H1 (cell line): Measurements from ENCODE around the gene TSPAN3. TPM values are rescaled to one million over a fixed set of nuclear protein-coding genes. Genes with fewer than 3 reads are reported as not detected.
A peak's percentile ranks its signal among the peaks of the same experiment; 100 is the strongest.

ENCODE experiments used
- CTCF ChIA-PET: fragments of 300-600 bp; sonication (Branson Sonifier 250); formaldehyde crosslinking; loops from one replicate; lab custom pipeline; 2021; ENCODE audit not compliant: partially characterized antibody; lab: Charles Lee
- POLR2A ChIA-PET: fragments of 300-600 bp; sonication (Branson Sonifier 250); formaldehyde crosslinking; loops from one replicate; lab custom pipeline; 2021; ENCODE audit warnings: inconsistent platforms; ENCODE audit not compliant: partially characterized antibody; lab: Charles Lee
- DNase-seq, 2 experiments: peaks; one replicate each; pipeline versions ENCODE4 v3.0.0 to v3.0.0-alpha.2; 2010 to 2022; ENCODE audit warnings: low spot score in 2 of 2, low read depth in 1 of 2, mixed read lengths in 1 of 2
- FAIRE-seq: peaks from 2 replicates; lab custom pipeline; 2011; peaks lifted over from hg19 to GRCh38; lab: Jason Lieb, UNC
- H2AFZ ChIP-seq: 2 replicates; pipeline ENCODE4 v1.8.1; 2012; ENCODE audit warnings: low read length, inconsistent platforms
- H2AK5ac ChIP-seq: 2 replicates; pipeline ENCODE4 v1.6.1; 2013; ENCODE audit warnings: low read depth, low read length
- H2BK120ac ChIP-seq: replicated peaks from 2 replicates; pipeline ENCODE3; 2013; ENCODE audit warnings: low read depth, low read length, inconsistent platforms
- H2BK12ac ChIP-seq: 2 replicates; pipeline ENCODE4 v1.6.1; 2013; ENCODE audit warnings: low read depth, low read length
- H2BK15ac ChIP-seq: 2 replicates; pipeline ENCODE4 v1.6.1; 2013; ENCODE audit warnings: low read length
- H2BK20ac ChIP-seq: 2 replicates; pipeline ENCODE4 v1.6.1; 2013; ENCODE audit warnings: low read length
- H2BK5ac ChIP-seq: 2 replicates; pipeline ENCODE4 v1.6.1; 2013; ENCODE audit warnings: low read depth, low read length
- H3K14ac ChIP-seq: 2 replicates; pipeline ENCODE4 v1.6.1; 2013; ENCODE audit warnings: inconsistent platforms; ENCODE audit not compliant: insufficient read length
- H3K18ac ChIP-seq: 2 replicates; pipeline ENCODE4 v1.6.1; 2013; ENCODE audit warnings: low read length; ENCODE audit errors: extremely low read depth
- H3K23ac ChIP-seq: 2 replicates; pipeline ENCODE4 v1.6.1; 2013; ENCODE audit warnings: inconsistent platforms; ENCODE audit not compliant: insufficient read length
- H3K23me2 ChIP-seq: 2 replicates; pipeline ENCODE4 v1.6.1; 2013; ENCODE audit warnings: low read depth, low read length
- H3K27ac ChIP-seq: 2 replicates; pipeline ENCODE4 v1.6.1; 2011; ENCODE audit warnings: low read depth, low read length, inconsistent platforms
- H3K27me3 ChIP-seq, 4 experiments: replicated peaks in 1 of 4; 1 replicate in 1 of 4; 2 replicates in 3 of 4; pipeline versions ENCODE4 v1.6.1 to v1.8.1; 2011 to 2013; ENCODE audit warnings: low read length in 3 of 4, mild to moderate bottlenecking in 3 of 4, inconsistent platforms in 2 of 4, mixed read lengths in 2 of 4, moderate library complexity in 1 of 4; ENCODE audit not compliant: control insufficient read depth in 3 of 4, insufficient read depth in 3 of 4; ENCODE audit errors: extremely low read depth in 1 of 4
- H3K36me3 ChIP-seq, 4 experiments: 2 replicates each; pipeline versions ENCODE4 v1.6.1 to v1.8.1; 2011 to 2013; ENCODE audit warnings: mild to moderate bottlenecking in 4 of 4, low read length in 3 of 4, moderate library complexity in 2 of 4, control low read depth in 1 of 4, inconsistent platforms in 1 of 4; ENCODE audit not compliant: insufficient read depth in 4 of 4, control insufficient read depth in 2 of 4
- H3K4ac ChIP-seq: replicated peaks from 2 replicates; pipeline ENCODE3; 2013; ENCODE audit warnings: low read length, low read depth, mixed read lengths, inconsistent platforms; ENCODE audit not compliant: insufficient read length
- H3K4me1 ChIP-seq, 4 experiments: replicated peaks in 1 of 4; 1 replicate in 1 of 4; 2 replicates in 3 of 4; pipeline versions ENCODE4 v1.6.1 to v1.8.1; 2011 to 2013; ENCODE audit warnings: low read length in 3 of 4, inconsistent platforms in 2 of 4, mixed read lengths in 1 of 4; ENCODE audit not compliant: insufficient read depth in 4 of 4, control insufficient read depth in 3 of 4
- H3K4me2 ChIP-seq, 2 experiments: 2 replicates each; pipeline versions ENCODE4 v1.6.1 to v1.8.1; 2011 to 2013; ENCODE audit warnings: low read depth in 2 of 2, low read length in 2 of 2, control low read depth in 1 of 2, inconsistent platforms in 1 of 2, mild to moderate bottlenecking in 1 of 2; ENCODE audit not compliant: insufficient read depth in 1 of 2
- H3K4me3 ChIP-seq, 4 experiments: fragments of 200-600, 300-600 bp in 1 of 4; sonication (generic), shearing (Covaris generic), sonication (Bioruptor Twin) in 1 of 4; 2 replicates each; pipeline versions ENCODE4 v1.5.1 to v1.8.1; 2011 to 2016; ENCODE audit warnings: low read length in 4 of 4, low read depth in 3 of 4, control low read depth in 2 of 4, inconsistent platforms in 2 of 4, mild to moderate bottlenecking in 2 of 4, mixed read lengths in 1 of 4, moderate library complexity in 1 of 4; ENCODE audit not compliant: insufficient read depth in 2 of 4; ENCODE audit errors: extremely low read depth in 1 of 4
- H3K56ac ChIP-seq: replicated peaks from 2 replicates; pipeline ENCODE3; 2013; ENCODE audit warnings: low read depth, mild to moderate bottlenecking, mixed read lengths, low read length, inconsistent platforms; ENCODE audit not compliant: insufficient read length
- H3K79me1 ChIP-seq: 2 replicates; pipeline ENCODE4 v1.6.1; 2013; ENCODE audit warnings: low read depth, low read length, control low read depth
- H3K79me2 ChIP-seq, 2 experiments: 2 replicates each; pipeline versions ENCODE4 v1.6.1 to v1.8.1; 2012 to 2013; ENCODE audit warnings: low read length in 2 of 2, mild to moderate bottlenecking in 2 of 2, inconsistent platforms in 1 of 2; ENCODE audit not compliant: insufficient read depth in 2 of 2, control insufficient read depth in 1 of 2
- H3K9ac ChIP-seq, 4 experiments: replicated peaks in 1 of 4; 1 replicate in 1 of 4; 2 replicates in 3 of 4; pipeline versions ENCODE4 v1.6.1 to v1.8.1; 2011 to 2013; ENCODE audit warnings: low read depth in 3 of 4, low read length in 3 of 4, control low read depth in 2 of 4, mild to moderate bottlenecking in 2 of 4, moderate library complexity in 2 of 4, inconsistent platforms in 1 of 4; ENCODE audit errors: extremely low read depth in 1 of 4
- H3K9me3 ChIP-seq, 2 experiments: 2 replicates each; pipeline versions ENCODE4 v1.6.1 to v1.8.1; 2012 to 2013; ENCODE audit warnings: mild to moderate bottlenecking in 2 of 2, moderate library complexity in 2 of 2, control low read depth in 1 of 2, inconsistent platforms in 1 of 2, low read depth in 1 of 2, low read length in 1 of 2, mixed read lengths in 1 of 2; ENCODE audit not compliant: insufficient read depth in 2 of 2
- H4K20me1 ChIP-seq, 2 experiments: replicated peaks in 1 of 2; 2 replicates each; pipeline versions ENCODE3 to v1.8.1; 2011 to 2013; ENCODE audit warnings: inconsistent platforms in 2 of 2, low read length in 2 of 2, mild to moderate bottlenecking in 1 of 2; ENCODE audit not compliant: insufficient read depth in 2 of 2, control insufficient read depth in 1 of 2
- H4K5ac ChIP-seq: 2 replicates; pipeline ENCODE4 v1.6.1; 2013; ENCODE audit warnings: low read length, low read depth, mixed read lengths, inconsistent platforms; ENCODE audit not compliant: insufficient read length
- H4K8ac ChIP-seq: 2 replicates; pipeline ENCODE4 v1.8.0; 2013; ENCODE audit warnings: mild to moderate bottlenecking, moderate library complexity, low read length, inconsistent platforms; ENCODE audit not compliant: insufficient read depth; ENCODE audit errors: extremely low read depth
- H4K91ac ChIP-seq: replicated peaks from 2 replicates; pipeline ENCODE3; 2013; ENCODE audit warnings: low read length, mixed read lengths, inconsistent platforms; ENCODE audit not compliant: insufficient read length
- ATF3 ChIP-seq: IDR thresholded peaks from 2 replicates; pipeline ENCODE4 v1.6.1; 2011; ENCODE audit warnings: low read depth, mild to moderate bottlenecking, low read length; ENCODE audit not compliant: insufficient read depth
- CHD2 ChIP-seq: IDR thresholded peaks from 2 replicates; pipeline ENCODE4 v1.6.1; 2012; ENCODE audit warnings: low read length, improper control_type of control experiment
- CREB1 ChIP-seq: IDR thresholded peaks from 2 replicates; pipeline ENCODE4 v1.6.1; 2012; ENCODE audit warnings: inconsistent platforms
- EGR1 ChIP-seq: IDR thresholded peaks from 2 replicates; pipeline ENCODE4 v1.6.1; 2011; ENCODE audit warnings: low read depth, low read length, borderline replicate concordance
- HDAC6 ChIP-seq: IDR thresholded peaks from one replicate; pipeline ENCODE4 v1.7.1; 2012; ENCODE audit warnings: low read depth, mild to moderate bottlenecking, inconsistent platforms, low read length, moderate library complexity
- KDM4A ChIP-seq: IDR thresholded peaks from one replicate; pipeline ENCODE4 v1.7.1; 2012; ENCODE audit warnings: low read depth, mild to moderate bottlenecking, moderate library complexity, low read length, inconsistent platforms; ENCODE audit not compliant: severe bottlenecking
- KDM5A ChIP-seq: fragments of 200-600 bp; IDR thresholded peaks from 2 replicates; pipeline ENCODE4 v1.7.1; 2012; ENCODE audit warnings: mild to moderate bottlenecking, low read length, inconsistent platforms, mixed read lengths
- RAD21 ChIP-seq, 2 experiments: IDR thresholded peaks in 1 of 2; conservative IDR thresholded peaks in 1 of 2; 2 replicates each; pipeline ENCODE4 v1.6.1; 2011; ENCODE audit warnings: low read depth in 2 of 2, low read length in 2 of 2, improper control_type of control experiment in 1 of 2, inconsistent platforms in 1 of 2, mild to moderate bottlenecking in 1 of 2, moderate library complexity in 1 of 2
- SAP30 ChIP-seq: fragments of 300-600 bp; sonication (generic); IDR thresholded peaks from 2 replicates; pipeline ENCODE4 v1.7.1; 2012; ENCODE audit warnings: low read length, moderate library complexity, mild to moderate bottlenecking, inconsistent platforms; ENCODE audit not compliant: insufficient read depth, insufficient replicate concordance
- SP1 ChIP-seq: IDR thresholded peaks from 2 replicates; pipeline ENCODE4 v1.6.1; 2011; ENCODE audit warnings: low read depth, low read length
- SP2 ChIP-seq: IDR thresholded peaks from 2 replicates; pipeline ENCODE4 v1.6.1; 2012; ENCODE audit warnings: mild to moderate bottlenecking, low read length, inconsistent platforms
- TAF7 ChIP-seq: optimal IDR thresholded peaks from 2 replicates; pipeline ENCODE3; 2011; ENCODE audit warnings: low read depth, mild to moderate bottlenecking, inconsistent platforms, low read length, moderate library complexity, borderline replicate concordance
- WGBS, 2 experiments: shearing (Covaris generic) in 1 of 2; methylation state at CpG; one replicate each; pipeline versions ENCODE4 v1.1.6 to v1.1.7; 2013 to 2015; ENCODE audit warnings: low lambda C conversion rate in 2 of 2, mixed read lengths in 2 of 2, inconsistent platforms in 1 of 2, low coverage in 1 of 2, missing lambda C conversion rate in 1 of 2; ENCODE audit not compliant: insufficient replicate concordance in 2 of 2, insufficient coverage in 1 of 2, insufficient read length in 1 of 2; ENCODE audit errors: extremely low coverage in 1 of 2, missing lambda C conversion rate in 1 of 2; 5-methylcytosine and 5-hydroxymethylcytosine counted together
- polyA plus RNA-seq, 7 experiments: library from polyadenylated mRNA; depleted of rRNA in 3 of 7; stranded (reverse) in 5 of 7; unstranded in 2 of 7; fragments of >200 nt in 5 of 7; fragments of 200-250 nt in 2 of 7; gene quantifications; 1 replicate in 5 of 7; 2 replicates in 1 of 7; 4 replicates in 1 of 7; pipeline versions ENCODE4 v1.2.1 to v1.2.3, GENCODE V29; 2011 to 2013; ENCODE audit warnings: missing spikeins in 2 of 7, mixed read lengths in 2 of 7
- total RNA-seq: library from RNA; stranded (reverse); fragmentation: NEBNext Ultra II Directional; extraction: Animal tissue kit (Norgen Biotek cat#: 25700); gene quantifications from 2 replicates; pipeline ENCODE4 v1.2.1, GENCODE V29; 2021

Gene TSPAN3
- total and polyA plus RNA-seq, 2 of the 8 experiments (the other 6 are each of a cell fraction or from before 2014, with no cell fraction given): 107 to 238 TPM

DNA sequence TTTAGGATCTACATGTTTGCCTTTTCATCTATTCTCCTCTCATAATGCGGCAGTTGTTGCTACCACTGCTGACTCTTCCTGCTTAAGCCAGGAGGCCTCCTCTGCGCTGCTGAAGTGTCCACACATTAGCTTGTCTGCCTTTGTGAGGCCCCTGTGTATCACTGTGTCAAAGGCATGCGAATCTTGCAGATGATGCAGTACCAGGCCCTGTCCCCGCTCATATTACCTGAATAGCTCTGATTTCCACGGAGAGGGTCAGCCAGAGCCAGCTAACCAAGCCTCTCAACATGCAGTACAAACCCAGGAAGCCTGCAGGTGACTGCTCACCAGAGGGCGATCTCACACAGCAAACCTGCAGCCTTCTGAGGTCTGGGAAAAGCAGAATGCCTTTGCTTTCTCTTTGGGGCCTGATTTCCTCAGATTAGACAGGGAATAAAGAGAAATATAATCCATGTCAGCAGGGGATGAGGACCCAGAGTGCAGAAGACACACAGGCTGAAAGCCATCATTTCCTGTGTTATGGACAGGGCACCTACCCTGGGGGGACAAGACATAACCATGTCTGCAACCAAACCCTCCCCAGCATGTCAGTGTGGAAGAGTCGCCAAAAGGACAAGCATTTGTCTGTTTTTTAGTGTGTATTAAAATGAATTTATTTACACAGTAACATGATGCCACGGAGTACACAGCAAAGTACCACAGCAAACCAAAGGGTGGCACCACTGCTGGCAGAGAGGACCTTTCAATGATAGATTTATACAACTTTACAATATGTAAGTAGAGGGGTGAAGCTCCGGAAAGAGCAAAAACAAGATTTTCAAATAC, 36.8 kb upstream of the TSPAN3 start:
- Histone ChIP-seq H2BK15ac (no peak overlapping the region), H2AK5ac (no peak overlapping the region), H3K23ac (no peak overlapping the region), H3K27me3 (no peaks in the 10 kb centered on the region), H3K4me3 (no peak overlapping the region), H3K4ac (no peak overlapping the region), H3K27ac (no peak overlapping the region), H3K9me3 (no peaks in the 10 kb centered on the region), H3K36me3 (no peaks in the 10 kb centered on the region), H2BK12ac (no peak overlapping the region), H2BK120ac (no peak overlapping the region), H3K9ac (no peak overlapping the region), H3K18ac (no peak overlapping the region), H4K91ac (no peak overlapping the region), H2BK5ac (no peak overlapping the region), H4K20me1 (peaks cover 0 to 3% of the 10 kb centered on the region in 2 experiments), H3K79me2 (no peaks in the 10 kb centered on the region), H3K14ac (no peak overlapping the region), H3K56ac (no peak overlapping the region), H2AFZ (no peak overlapping the region), H3K4me1 (no peaks in the 10 kb centered on the region), H4K5ac (no peak overlapping the region), H2BK20ac (no peak overlapping the region), H3K79me1 (no peaks in the 10 kb centered on the region), H4K8ac (no peak overlapping the region; the same call in 1 of the 2 replicates), H3K4me2 (no peak overlapping the region), H3K23me2 (no peaks in the 10 kb centered on the region)
- 58% methylated on average over 9 of the region's 9 CpGs; no CpG with 5 or more reads in 1 of the 2 experiments for WGBS, 2 experiments
- DNase-seq (peak; percentile 38 to 72), FAIRE-seq (peak; percentile 84)
- POLR2A ChIA-PET: interaction anchor here (1.0 kb wide), 1 partner anchor 37 kb away, joined by 3 read pairs; no protein-coding TSS in a partner anchor
- CTCF ChIA-PET: interaction anchor here (0.6 to 10.3 kb wide), 37 partner anchors 12 to 1083 kb away, joined by 3 to 101 read pairs (median 4); no protein-coding TSS in a partner anchor
- TF ChIP-seq SP2: no peak
- no peak for TF ChIP-seq HDAC6
- no peak for TF ChIP-seq KDM4A
- no peak for TF ChIP-seq TAF7
- TF ChIP-seq RAD21 (IDR thresholded peaks at IDR 0.05 in 1 of 2, conservative IDR thresholded peaks at IDR 0.05 in 1 of 2; ENCODE audit: low read depth in 2 of 2, low read length in 2 of 2): peak; percentile 93 to 96
- no peak for TF ChIP-seq KDM5A
- no peak for TF ChIP-seq ATF3
- no peak for TF ChIP-seq SAP30
- TF ChIP-seq CREB1: no peak
- no peak for TF ChIP-seq CHD2
- TF ChIP-seq SP1: no peak
- no peak for TF ChIP-seq EGR1
